GM12865 (cell line): Measurements from ENCODE around the gene PLEK2.
"Not testable (repeated sequence)": the region's sequence is repeated elsewhere in the genome, so short reads cannot be mapped to it uniquely, and the experiment has no call there.

ENCODE experiments used
- DNase-seq: peaks from one replicate; pipeline ENCODE4 v3.0.0; 2010; ENCODE audit warnings: low read depth
- H3K4me3 ChIP-seq: 2 replicates; pipeline ENCODE4 v1.5.1; 2011; ENCODE audit warnings: mild to moderate bottlenecking, low read depth, low read length, control low read depth
- CTCF ChIP-seq: IDR thresholded peaks from 2 replicates; pipeline ENCODE4 v1.5.1; 2011; ENCODE audit warnings: low read length, control low read depth, low read depth, inconsistent platforms; ENCODE audit not compliant: insufficient read depth; ENCODE audit errors: missing control alignments

The PLEK2 gene

GRCh38 chr14:67416085-67416484 lies 4.1 kb upstream of the PLEK2 start:
- DNase-seq: no peak
- TF ChIP-seq CTCF: no peak
- H3K4me3 ChIP-seq: no peak overlapping the region

GRCh38 chr14:67415610-67416009 lies 3.6 kb upstream of the PLEK2 start:
- DNase-seq, H3K4me3 ChIP-seq: not testable (repeated sequence)

- no peak overlapping the region for H3K4me3 ChIP-seq
- DNase-seq: no peak
Measured at GRCh38 chr14:67413806-67414769, 2.1 kb upstream of the PLEK2 start.

GRCh38 chr14:67411370-67411769 lies 595 bp downstream of the PLEK2 start:
- no peak overlapping the region for H3K4me3 ChIP-seq
- no peak for TF ChIP-seq CTCF
- DNase-seq: no peak

More at GRCh38 chr14:67413806-67414769, 2.1 kb upstream of the PLEK2 start:
- no peak for TF ChIP-seq CTCF

- no peak for DNase-seq
- no peak overlapping the region for H3K4me3 ChIP-seq
- TF ChIP-seq CTCF: no peak
Measured at GRCh38 chr14:67410313-67410712, 1.7 kb downstream of the PLEK2 start.

- H3K4me3 ChIP-seq: no peak overlapping the region
- no peak for DNase-seq
- no peak for TF ChIP-seq CTCF
Measured at GRCh38 chr14:67409461-67409860, 2.5 kb downstream of the PLEK2 start.

- H3K4me3 ChIP-seq, DNase-seq: not testable (repeated sequence)
Measured at GRCh38 chr14:67408122-67408801, 3.7 kb downstream of the PLEK2 start.

- no peak for DNase-seq
- H3K4me3 ChIP-seq: no peak overlapping the region
- TF ChIP-seq CTCF: no peak
Measured at GRCh38 chr14:67405771-67406170, 6.2 kb downstream of the PLEK2 start.
